GM12891 (cell line): ENCODE data around the gene CAMKMT.

Experiments used
- POLR2A ChIP-seq: IDR thresholded peaks from 2 replicates; pipeline ENCODE4 v1.6.1; 2011; ENCODE audit warnings: low read depth, low read length, control low read depth
- POLR2AphosphoS5 ChIP-seq: IDR thresholded peaks from 2 replicates; pipeline ENCODE4 v1.6.1; 2011; ENCODE audit warnings: low read depth, low read length, control low read depth

GRCh38 chr2:44551497-44551896 lies 189.8 kb downstream of the CAMKMT start:
- TF ChIP-seq POLR2A (no peak), POLR2AphosphoS5 (no peak)
